HG02610 (cell line): ENCODE measurements around the gene SPATA31A3.
"Not testable (repeated sequence)": the region's sequence is repeated elsewhere in the genome, so short reads cannot be mapped to it uniquely, and the experiment has no call there.

Experiments
- ATAC-seq: cut with Tn5 transposase; IDR thresholded peaks from one replicate; pipeline ENCODE4 v1.9.1; 2021; ENCODE audit warnings: mild to moderate bottlenecking, moderate library complexity; ENCODE audit not compliant: unreplicated experiment

The SPATA31A3 gene

GRCh38 chr9:66992450-66992849 lies at the start of gene SPATA31A3:
TSS of gene SPATA31A3 (minus strand) at chr9:66992550. CDS start at chr9:66992521, 29 bp downstream.
- not testable (repeated sequence) for ATAC-seq

- not testable (repeated sequence) for ATAC-seq
Observed at GRCh38 chr9:66952576-66952975, 39.8 kb downstream of the SPATA31A3 start.

GRCh38 chr9:66942400-66943155 lies 49.8 kb downstream of the SPATA31A3 start:
- not testable (repeated sequence) for ATAC-seq

- ATAC-seq, result not testable (repeated sequence)
Observed at GRCh38 chr9:66939878-66940830, 52.2 kb downstream of the SPATA31A3 start.

GRCh38 chr9:66938322-66938721 lies 54.0 kb downstream of the SPATA31A3 start:
- ATAC-seq, result not testable (repeated sequence)

GRCh38 chr9:66937662-66938061 lies 54.7 kb downstream of the SPATA31A3 start:
- not testable (repeated sequence) for ATAC-seq
